ENCODE measurements around the gene SNAP47.
A peak's percentile ranks its signal among the peaks of the same experiment; 100 is the strongest.

Gene SNAP47

DNA sequence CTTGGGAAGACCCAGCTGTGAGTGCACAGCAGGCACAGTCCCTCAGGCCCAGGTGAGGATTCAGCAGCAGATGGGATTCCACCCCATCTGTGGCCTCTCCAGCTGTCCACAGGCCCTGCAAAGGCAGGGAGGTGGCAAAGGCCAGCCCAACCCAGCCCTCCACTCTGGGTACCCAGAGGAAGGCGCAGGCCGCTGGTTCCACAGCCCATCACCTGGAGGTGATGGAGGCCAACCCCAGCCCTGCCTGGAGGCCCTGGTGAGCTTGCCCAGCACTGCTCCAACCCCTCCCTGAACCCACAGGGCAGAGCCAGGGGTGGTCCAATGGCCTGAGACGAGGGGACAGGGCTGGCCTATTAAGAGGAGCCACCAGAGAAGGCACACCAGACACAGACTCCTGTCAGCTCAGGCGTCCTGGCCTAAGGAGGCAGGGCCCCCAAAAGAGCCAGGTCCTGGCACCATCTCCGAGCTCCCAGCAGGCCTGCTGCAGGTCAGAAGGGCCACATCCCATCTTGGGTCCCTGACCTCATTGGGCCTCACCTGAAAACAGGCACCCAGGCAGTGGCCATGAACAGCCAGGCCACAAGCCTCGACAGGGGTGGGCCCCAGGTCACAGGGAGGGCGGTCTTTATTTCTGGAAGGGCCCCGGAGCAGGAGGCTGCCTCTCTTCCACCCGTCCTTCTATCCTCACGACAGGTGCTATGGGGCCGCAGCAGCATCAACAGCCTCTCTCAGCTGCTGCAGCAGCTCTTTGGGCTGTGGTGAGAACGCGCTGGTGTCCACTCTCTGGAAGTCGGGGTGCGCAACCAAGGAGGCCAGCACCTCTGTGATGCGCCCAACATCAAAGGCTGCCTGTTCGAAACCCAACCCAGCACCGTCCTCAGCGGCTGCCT is 3.3 kb upstream of the SNAP47 start:
- DNase-seq = peak in 1 of 10 donors; percentile 77
- intact Hi-C loops (cut with DNase I) = loop anchor here (10.0 kb wide), 2 partner anchors 167 to 353 kb away; partner anchors contain the start of genes ARF1 and ZNF678

DNA sequence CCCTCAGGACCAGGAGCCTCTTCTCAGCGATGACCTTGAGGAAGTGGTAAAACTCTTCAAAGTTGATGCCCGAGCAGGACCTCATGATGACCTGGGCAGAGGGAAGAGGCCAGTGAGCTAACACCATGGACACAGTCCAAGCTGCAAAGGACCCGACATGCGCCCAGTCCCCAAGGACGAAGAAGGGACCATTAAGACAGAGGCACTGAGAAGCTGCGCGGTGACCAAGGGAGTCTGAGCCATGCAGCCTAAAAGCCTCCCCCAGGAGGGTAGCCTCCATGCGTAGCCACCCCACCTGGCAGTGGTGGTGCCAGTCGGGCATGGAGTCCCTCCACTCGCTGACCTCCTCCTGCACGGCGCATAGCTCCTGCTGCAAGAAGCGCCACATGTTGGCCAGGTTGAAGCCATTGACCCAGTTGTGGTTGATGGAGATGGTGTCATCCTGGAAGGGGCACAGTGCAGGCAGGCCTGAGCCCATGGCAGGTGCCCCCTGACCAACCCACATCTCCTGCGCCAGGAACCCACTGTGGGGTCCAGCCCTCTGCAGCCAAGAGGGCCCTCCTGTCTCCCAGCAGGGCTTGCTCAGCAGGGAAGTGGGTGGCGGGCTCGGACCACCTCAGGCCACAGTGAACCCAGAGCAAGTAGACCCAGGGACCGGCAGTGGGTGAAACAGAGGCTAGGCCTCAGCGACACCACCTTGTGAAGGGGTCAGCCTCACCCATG is 2.5 kb upstream of the SNAP47 start:
- DNase-seq = no peak

DNA sequence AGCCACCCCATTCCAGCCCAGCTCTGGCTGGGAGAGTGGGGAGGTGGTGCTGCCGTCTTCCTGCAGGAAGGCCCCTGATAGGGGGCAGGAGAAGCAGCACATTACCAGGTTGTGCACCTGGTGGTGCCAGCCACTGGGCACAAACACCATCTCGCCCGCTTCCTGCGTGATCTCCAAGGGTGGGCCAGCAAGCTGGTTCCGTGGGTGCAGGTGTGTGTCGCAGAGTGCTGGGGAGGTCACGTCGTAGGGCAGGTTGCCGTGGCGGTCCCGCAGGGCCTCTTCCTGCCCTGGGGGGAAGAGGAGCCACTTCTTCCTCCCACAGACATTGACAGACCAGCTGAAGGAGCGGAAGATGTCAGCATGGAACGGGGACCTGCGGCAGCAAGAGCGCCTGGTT is 1.9 kb upstream of the SNAP47 start:
- intact Hi-C loops (cut with DNase I) = loop anchor here (10.0 kb wide), 2 partner anchors 169 to 351 kb away; partner anchors contain the start of genes ARF1 and ZNF678
- DNase-seq = no peak

More for the DNA sequence above, 2.5 kb upstream of the SNAP47 start:
- intact Hi-C loops (cut with DNase I) = loop anchor here (10.0 kb wide), 2 partner anchors 168 to 352 kb away; partner anchors contain the start of genes ARF1 and ZNF678

DNA sequence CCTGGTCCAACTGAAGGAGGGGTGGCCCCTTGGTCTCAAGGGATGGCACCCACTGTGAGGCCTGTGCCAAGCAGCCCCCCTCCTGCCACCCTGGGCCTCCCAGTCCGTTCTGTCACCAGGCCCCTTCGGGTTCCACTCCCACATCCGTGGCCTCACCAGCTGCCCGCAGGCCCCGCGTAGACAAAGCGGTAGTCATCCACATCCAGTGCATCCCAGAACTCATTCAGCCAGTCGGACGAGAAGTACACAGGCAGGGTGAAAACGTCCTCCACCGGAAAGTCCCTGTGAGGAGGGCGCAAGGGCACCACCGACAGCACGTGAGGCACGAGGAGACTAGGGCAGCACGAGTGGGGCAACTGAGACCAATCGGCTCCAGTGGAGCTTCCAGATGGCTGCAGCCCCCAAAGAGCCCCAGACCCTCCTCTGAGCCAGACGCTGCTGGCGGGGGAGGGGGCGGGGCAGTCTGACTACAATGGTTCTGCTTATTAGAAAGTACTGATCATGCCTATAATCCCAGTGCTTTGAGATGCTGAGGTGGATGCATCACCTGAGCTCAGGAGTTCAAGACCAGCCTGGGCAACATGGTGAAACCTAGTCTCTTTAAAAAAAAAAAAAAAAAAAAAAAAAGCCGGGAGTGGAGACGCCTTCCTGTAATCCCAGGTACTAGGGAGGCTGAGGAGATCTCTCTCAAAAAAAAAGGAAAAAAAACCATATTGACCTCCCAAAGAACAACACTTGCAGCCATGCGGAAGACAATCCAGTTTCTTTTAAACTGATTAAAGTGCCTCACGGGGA is 1.3 kb upstream of the SNAP47 start:
- intact Hi-C loops (cut with DNase I) = loop anchor here (10.0 kb wide), 2 partner anchors 169 to 351 kb away; partner anchors contain the start of genes ARF1 and ZNF678
- DNase-seq = peak in 1 of 10 donors; percentile 70

DNA sequence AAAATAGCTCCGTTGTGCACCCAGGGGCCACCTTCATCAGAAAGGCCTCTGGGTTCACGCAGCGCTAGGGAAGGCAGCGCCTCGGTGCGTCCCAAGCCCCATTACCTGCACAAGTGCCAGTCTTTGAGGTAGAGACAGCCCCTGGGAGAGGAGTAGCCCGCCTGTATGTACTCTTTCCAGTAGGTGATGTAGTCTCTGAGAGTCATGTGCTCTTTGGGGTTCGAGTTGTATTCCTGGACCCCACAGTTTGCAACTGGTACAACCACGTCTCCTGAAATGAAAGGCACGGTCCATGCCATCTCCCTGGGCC is 734 bp upstream of the SNAP47 start:
- no peak for DNase-seq
- intact Hi-C loops (cut with DNase I) = loop anchor here (10.0 kb wide), 2 partner anchors 170 to 350 kb away; partner anchors contain the start of genes ARF1 and ZNF678

DNA sequence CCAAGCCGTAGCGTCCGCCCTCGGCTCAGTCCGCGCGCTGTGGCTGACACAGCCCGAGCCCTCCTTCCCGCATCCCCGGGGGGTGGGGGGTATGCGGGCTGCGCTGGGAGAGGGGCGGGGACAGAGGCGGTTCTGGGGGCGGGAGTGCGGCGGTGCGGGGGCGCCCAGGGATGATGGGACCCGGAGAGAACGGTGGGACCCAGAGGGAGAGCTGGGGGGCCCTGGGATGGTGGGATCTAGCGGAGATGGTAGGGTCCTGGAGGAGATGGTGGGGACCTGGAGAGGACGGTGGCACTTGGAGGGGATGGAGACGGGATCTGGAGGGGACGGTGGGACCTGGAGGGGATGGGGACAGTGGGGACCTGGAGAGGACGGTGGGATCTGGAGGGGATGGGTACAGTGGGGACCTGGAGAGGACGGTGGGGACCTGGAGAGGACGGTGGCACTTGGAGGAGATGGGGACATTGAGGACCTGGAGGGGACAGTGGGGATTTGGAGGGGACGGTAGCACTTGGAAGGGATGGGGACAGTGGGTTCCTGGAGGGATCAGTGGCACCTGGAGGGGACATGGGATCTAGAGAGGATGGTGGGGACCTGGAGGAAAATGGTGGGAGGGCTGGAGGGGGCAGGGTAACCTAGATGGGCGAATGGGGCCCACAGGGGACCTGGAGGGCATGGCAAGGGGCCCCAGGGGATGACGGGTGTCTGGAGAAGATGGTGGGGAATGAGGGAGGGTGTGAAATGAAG is 477 bp downstream of the SNAP47 start:
- DNase-seq = no peak
- intact Hi-C loops (cut with DNase I) = loop anchor here (10.0 kb wide), 2 partner anchors 171 to 349 kb away; partner anchors contain the start of genes ARF1 and ZNF678

DNA sequence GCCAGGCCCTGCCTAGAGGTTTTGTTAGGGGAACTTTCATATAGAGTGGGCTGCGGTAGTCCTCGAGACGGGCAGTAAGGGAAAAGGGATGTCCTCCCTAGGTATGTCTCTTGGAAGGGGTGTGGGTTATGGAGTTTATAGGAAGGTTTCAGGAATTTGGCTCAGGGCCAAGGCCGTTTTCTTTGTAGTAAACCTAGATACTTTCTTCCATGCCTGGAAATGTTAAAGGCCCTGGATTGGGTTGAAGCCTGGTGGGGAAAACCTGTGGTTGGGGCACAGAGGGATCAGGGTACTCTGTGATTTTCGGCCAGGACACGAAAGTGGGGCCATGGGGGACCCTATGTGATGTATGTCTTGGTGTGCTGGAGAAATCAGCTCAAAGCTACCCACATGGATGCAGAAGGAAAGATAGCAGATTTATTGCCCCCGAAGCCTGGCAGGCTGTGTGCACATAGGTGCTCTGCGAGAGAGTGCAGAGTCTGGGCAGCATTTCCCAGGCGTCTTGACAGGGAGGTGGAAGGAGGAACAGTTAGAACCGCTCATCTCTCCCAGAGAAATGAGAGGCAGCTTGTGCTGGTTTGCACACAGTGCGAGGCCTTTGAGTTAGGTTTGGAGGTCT is 1.7 kb downstream of the SNAP47 start:
- DNase-seq = no peak
- intact Hi-C loops (cut with DNase I) = loop anchor here (10.0 kb wide), 2 partner anchors 172 to 348 kb away; partner anchors contain the start of genes ARF1 and ZNF678

DNA sequence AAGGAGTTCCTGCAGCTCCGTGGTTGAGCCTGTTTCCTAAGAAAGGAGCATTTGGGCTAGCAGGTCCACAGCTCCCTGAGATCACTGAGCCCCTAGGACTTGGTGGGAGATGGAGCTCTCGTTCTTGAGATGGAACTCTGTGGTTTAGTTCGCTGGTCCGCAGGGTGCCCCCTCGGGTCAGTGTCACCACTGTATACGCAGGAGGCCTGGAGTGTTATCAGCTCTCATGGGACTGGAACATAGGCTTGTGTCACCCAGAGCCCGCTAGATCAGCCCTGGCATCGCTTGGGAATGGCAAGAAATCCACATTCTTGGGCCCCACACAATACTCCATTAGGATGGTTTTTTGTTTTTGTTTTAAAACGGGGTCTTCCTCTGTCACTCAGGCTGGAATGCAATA is 3.6 kb downstream of the SNAP47 start:
- no peak for DNase-seq
- intact Hi-C loops (cut with DNase I) = loop anchor here (10.0 kb wide), 2 partner anchors 174 to 346 kb away; partner anchors contain the start of genes ARF1 and ZNF678

DNA sequence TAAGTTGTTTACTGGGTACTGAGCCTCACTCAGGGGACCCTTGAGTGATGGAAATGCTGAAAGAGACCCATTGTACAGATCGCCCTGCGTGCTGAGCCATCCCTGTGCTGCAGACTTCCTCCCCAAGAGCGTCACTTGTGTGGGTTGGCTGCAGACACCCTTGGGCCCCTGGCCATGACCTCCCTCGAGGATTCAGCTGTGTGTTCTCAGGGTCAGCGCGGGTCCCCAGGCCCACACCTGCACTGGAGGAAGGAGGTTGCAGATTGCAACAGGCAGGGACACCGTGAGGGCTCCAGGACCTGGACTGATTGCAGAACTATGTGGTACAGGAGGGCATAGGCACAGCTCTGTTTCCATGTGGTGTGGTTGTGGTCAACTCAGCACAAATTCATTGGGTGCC is 4.4 kb downstream of the SNAP47 start:
- intact Hi-C loops (cut with DNase I) = loop anchor here (10.0 kb wide), 2 partner anchors 175 to 345 kb away; partner anchors contain the start of genes ARF1 and ZNF678
- DNase-seq = no peak

DNA sequence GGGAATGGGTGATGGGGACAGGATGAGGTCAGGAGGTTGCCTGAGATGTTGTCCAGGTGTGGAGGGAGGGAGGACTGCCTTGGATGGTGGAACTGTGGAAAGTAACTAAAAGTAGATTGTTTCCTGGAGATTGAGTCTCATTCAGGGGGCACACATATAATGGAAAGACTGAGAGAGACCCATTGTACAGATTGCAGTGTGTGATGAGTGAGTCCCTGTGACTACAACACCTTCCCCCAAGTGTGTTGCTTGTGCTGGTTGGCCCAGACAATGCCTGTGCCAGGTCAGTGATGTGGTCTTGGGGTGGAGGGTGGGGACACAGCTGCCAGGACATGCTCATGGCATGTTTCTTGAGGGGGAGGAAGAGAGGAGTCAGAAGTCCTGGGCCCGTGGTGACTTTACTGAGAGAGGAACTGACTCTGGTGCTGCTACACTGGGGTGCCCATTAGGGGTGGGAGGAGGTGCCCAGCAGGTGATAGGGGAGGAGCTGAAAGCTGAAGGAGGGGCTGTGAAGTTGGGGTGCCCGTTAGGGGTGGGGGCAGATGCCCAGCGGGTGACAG is 5.2 kb downstream of the SNAP47 start:
- no peak for DNase-seq
- intact Hi-C loops (cut with DNase I) = no loop called here

DNA sequence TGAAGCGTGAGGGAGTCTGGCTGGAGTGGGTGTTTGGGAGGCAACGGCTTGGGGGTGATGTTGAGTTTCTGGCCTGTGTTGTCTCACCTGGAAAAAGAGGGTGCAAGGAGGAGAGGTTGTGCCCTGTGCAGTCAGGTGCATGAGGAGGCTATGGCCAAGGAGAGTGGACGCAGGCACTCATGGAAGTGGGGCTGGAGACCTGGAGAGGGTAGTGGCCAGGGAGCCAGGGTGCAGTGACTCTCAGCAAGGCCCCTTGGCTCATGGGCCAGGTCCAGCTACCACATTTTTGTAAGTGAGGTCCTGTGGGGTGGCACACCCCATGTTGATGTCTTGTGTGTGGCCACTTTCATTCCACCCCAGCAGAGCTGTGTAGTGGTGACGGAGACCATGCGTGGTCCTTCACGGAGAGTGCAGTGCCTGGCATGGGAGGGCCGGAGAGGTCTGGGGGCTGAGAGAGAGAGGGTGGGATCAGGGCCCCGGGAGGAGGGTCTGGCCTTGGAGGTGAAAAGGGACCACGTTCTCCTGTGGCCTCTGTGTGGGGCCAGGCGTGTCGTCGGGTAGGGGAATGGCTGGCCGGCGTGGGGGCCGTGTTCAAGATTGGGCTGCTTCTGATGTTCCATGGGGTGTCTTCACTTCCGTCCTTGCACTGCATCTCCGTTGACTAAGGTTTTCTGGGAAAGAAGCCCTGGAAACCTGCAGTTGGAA is 6.1 kb downstream of the SNAP47 start:
- intact Hi-C loops (cut with DNase I) = no loop called here
- DNase-seq = peak in 1 of 10 donors; percentile 70

DNA sequence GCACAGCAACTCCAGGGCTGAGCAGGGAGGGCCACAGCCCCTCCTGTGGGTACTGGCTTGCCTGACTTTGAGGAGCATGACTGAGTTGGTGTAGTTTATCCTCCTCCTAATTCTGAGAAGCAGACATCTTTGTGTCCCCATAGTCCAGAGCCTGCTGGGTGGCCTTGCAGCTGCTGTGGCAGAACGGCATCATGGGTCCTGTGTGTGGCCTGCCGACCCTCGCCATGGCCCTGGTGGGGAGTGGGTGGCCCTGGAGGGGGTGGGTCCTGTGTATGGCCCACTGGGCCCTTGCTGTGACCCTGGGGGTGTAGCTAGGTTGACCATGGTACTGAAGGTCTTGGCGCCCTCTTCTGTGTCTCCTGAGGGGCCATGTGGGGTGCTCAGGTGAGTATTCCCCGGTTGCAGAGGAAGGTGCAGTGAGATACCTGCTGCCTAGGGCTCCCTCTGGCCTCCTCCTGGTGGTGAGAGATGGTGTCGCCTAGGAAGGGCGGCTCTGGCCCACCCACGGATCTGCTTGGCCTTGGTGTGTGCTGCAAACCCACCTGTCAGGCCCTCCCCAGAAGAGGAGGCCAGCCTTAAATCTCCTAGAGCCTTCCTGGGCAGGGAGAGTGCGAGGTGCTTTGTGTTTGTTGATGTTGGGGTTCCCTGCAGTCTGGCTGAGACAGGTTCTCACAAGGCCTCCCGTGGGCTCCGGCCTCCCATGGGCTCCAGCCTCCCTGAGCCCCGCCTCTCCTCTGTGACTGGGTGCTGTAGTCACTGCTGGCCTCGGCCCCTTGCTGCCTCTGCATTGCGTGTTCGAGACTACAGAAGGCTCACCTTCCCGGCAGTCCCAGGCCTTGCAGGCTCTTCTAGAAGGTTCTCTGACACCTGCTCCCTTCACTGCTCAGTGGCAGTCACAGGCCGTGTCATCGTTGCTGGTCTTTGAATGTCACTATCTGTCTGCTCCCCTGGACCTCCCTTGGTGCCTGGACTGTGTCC is 7.8 kb downstream of the SNAP47 start:
- intact Hi-C loops (cut with DNase I) = no loop called here
- DNase-seq = peak in 1 of 10 donors; percentile 80

DNA sequence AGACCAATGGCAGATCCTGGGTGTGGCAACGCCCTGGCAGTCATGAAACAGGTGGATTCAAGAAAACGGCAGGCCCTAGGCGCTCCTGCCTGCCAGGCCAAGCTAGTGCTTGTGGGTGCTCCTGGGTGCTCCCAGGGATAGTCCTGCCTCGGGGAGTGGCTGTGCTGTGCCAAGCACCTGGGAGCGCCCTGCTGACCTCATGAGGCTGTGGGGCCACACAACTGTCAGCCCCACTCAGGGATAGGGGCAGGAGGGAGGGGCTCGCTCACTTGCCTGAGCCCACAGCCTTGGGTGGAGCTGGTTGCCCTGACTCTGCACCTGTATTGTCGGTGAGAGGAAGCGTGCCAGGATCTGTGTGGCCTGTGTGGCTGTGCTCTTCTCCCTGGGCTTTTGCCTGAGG is 9.4 kb downstream of the SNAP47 start:
- intact Hi-C loops (cut with DNase I) = no loop called here
- DNase-seq = no peak

DNA sequence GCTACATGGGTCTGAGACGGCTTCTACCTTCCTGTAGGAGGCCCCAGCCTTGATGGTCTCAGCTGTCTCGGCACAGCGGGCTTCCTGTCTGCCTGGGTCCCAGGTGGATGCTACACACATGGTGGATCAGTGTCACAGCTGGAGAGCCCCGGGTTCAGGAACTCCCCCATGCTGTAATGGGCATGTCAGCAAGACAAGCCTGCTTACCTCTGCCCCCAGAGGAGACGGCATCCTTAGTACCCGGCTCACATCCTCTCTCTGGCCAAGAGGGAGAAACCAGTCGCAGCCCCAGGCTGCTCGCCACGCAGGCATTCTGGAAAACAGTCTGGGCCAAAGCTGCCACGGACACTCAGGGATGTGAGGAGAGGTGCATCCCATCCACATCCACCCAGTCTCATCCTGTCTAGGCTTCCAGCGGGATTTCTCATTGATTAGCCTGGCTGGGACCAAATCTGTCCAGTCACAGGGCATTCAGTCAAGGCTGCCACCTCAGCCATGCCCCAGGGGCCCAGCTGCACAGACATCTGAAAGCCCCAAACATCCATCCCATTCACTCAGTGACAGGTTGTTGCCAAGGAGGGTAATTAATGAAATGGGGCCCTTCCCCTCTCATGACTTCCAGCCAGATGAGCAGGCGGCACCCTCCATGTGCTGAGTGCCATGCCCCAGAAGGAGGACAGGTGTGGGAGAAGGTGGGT is 10.5 kb downstream of the SNAP47 start:
- DNase-seq = peak in 1 of 10 donors; percentile 74
- intact Hi-C loops (cut with DNase I) = no loop called here

DNA sequence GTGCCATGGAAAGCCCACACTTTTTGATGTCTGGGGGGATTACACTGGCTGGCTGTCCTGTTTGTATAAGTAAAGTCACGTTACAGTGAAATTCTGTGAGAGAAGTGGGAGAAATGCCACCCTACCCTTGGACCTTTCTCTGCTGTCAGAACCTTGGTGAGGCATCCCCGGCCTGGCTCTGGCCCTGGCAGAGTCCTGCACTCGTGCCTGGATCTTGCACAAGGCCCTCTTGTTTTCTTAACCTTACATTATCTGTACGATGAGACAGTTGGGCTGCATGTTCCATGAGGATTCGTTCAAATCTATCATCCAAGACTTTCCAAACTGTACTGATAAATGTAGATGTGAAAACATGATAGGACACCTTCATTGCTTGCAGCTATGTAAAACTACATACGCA is 11.4 kb downstream of the SNAP47 start:
- no peak for DNase-seq
- intact Hi-C loops (cut with DNase I) = no loop called here

DNA sequence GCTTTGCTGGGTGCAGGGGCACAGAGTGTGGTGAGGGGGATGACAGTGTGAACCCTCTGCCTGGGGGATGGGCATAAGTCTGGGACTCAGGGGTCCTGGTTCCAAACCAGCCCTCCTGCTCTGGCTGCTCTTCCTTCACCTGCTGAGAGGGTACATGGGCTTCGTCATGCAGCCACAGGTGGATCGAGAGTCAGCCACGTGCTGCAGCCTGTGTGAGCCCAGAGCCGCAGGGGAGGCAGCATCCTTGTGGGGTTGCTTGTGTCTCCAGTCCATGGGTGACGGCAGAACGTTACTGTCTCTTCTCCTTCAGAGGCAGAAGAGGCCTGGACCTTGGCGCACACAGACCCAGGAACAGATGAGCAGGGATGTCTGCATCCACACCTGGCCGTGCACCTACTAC is 12.1 kb downstream of the SNAP47 start:
- DNase-seq = no peak
- intact Hi-C loops (cut with DNase I) = no loop called here
